T-helper 22 cell (primary cell): Measurements from ENCODE around the gene POLD1.

Source experiments
- DNase-seq: peaks from one replicate; pipeline ENCODE4 v3.0.0-alpha.2; 2020; ENCODE audit warnings: low read depth

Gene POLD1

GRCh38 chr19:50418176-50419021 lies 34.3 kb downstream of the POLD1 start, which contains the start of gene SPIB:
TSS of gene SPIB (plus strand) at chr19:50418938. CDS start at chr19:50418963, 25 bp downstream.
- no peak for DNase-seq

GRCh38 chr19:50419022-50419579 lies 35.0 kb downstream of the POLD1 start:
- DNase-seq: no peak

DNA sequence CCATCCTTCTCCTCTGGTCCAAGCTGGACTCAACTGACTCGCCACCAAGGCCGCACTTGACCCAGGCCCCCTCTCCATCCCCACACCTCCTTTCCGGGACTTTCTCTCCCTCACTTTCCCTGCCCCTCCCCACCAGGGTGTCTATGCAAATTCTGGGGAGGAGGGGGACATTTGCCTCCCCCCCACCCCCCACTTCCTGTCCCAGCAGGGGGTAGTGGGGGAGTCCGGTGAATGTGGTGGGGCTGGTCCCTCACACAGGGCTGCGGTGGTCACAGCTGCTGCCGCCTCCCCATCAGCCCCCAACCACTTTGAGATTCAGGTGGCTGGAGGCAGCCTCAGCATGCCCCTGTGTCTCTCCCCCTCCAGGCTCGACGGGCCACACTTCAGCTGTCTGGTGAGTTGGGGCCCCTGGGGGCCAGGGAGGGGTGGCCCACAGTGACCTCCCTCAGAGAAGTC lies 35.5 kb downstream of the POLD1 start:
- DNase-seq: no peak

- no peak for DNase-seq
Measured at GRCh38 chr19:50420127-50420526, 36.0 kb downstream of the POLD1 start.

GRCh38 chr19:50420808-50421207 lies 36.7 kb downstream of the POLD1 start:
- no peak for DNase-seq

DNA sequence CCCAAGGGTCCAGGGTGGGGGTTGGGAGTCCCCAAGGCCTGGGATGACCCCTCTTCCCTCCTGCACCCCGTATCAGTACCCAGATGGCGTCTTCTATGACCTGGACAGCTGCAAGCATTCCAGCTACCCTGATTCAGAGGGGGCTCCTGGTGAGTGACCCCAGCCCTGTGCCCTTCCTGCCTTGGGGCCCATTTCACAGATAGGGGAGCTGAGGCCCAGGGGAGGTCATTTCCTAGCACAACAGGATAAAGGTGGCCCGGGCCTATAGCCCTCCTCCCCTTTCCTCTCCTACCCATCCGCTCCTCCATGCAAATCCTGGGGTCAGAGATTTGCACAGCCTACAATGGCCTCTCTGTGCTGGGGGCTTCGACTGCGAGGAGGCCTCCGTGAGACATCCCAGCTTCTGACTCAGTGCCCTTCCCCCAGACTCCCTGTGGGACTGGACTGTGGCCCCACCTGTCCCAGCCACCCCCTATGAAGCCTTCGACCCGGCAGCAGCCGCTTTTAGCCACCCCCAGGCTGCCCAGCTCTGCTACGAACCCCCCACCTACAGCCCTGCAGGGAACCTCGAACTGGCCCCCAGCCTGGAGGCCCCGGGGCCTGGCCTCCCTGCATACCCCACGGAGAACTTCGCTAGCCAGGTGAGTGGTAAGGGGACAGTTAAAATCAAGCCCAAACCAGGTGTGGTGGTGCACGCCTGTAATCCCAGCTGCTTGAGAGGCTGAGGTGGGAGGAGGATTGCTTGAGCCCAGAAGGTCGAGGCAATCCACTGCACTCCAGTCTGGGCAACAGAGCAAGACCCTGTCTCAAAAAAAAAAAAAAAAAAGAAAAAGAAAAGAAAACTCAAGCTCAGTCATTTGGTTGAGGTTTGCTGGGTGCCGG lies 38.5 kb downstream of the POLD1 start:
- DNase-seq: no peak

- DNase-seq: no peak
Measured at GRCh38 chr19:50423279-50424113, 39.3 kb downstream of the POLD1 start.

- DNase-seq: no peak
Measured at GRCh38 chr19:50425581-50425980, 41.4 kb downstream of the POLD1 start.

GRCh38 chr19:50427318-50427925 lies 43.3 kb downstream of the POLD1 start:
- DNase-seq: no peak

- DNase-seq: no peak
Measured at GRCh38 chr19:50427997-50428425, 43.9 kb downstream of the POLD1 start.

DNA sequence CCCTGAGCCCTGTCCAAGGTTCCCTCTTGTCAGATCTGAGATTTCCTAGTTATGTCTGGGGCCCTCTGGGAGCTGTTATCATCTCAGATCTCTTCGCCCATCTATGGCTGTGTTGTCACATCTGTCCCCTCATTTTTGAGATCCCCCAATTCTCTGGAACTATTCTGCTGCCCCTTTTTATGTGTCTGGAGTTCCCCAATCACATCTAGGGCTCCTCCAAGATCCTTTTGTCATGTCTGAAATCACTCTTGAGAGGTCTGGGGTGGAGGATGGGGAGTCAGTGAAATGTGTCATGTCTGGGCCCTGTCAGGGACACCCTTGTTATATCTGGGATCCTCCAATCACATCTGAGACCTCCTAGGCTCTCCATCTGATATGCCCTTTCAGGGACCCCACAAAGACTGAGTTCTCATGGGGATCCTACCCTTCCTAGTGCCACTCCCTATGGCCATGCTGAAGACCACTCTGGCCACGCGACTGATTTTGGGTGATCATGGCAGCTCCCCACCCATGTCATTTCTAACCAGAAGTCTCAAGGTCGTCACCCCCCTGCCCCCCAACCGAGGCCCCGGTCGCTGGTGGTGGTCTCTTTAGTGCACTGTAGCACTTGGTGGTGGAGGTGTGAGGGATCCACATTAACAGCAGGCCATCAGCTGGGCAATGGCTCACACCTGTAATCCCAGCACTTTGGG lies 44.8 kb downstream of the POLD1 start:
- no peak for DNase-seq

DNA sequence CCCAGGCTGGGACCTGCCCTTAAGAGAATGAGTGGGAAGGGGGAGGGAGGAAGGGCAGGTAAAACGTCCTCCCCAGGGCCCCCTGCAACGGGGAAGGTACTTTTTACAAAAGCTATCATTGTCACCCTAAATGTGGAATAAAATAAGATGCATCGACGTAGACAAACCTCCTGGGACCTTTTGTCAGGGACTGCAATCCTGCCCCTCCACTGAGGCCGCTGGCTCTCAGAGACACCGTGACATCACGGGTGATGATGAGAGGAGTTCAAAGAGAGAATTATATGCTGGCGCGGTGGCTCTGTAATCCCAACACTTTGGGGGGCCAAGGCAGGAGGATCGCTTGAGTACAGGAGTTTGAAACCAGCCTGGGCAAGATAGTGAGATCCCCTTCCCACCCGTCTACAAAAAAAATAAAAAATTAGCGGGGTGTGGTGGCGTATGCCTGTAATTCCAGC lies 46.8 kb downstream of the POLD1 start:
- DNase-seq: no peak

GRCh38 chr19:50431343-50432220 lies 47.4 kb downstream of the POLD1 start:
- DNase-seq: peak; percentile 64

DNA sequence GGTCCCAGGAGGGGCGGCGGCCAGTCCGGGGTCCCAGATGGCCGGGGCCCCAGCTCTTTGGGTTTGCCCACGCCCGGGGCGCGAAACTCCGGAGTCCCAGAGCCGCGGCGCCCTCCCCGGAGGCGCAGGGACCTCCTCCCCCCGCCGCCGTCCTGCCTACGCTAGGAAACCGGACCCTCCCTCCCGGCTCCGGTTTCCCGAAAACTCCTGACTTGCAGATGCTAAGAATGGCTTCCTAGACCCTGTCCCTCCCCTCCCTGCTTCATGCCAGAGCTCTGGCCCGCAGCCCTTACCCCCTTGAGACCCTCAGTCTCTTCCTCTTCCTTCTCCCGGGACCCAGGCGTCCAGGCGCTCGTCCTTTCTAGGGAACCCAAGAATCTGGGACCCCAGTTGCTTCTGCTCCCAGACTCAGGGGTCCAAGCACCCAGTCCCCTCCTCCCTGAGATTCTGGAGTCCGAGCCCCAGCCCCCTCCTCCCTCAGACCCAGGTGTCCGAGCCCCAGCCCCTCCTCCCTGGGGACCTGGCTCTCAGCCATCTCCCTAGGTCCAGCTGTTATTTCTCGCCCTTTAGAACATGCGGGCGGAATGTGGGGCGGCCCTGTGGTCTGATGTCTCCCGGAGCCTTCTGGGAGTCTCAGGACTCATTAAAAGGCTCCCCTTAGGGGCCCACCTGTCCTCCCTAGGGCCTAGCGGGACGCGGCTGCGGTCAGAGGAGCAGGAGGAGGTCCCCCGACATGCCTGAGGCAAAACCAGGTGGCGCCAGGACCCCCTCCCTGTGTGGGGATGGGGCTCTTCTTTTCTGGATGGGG lies 48.3 kb downstream of the POLD1 start, which contains the start of gene MYBPC2:
MYBPC2 (plus strand) TSS at position 672 of the 808 bp plus-strand sequence; CDS start at position 734, 62 bp downstream.
- no peak for DNase-seq

DNA sequence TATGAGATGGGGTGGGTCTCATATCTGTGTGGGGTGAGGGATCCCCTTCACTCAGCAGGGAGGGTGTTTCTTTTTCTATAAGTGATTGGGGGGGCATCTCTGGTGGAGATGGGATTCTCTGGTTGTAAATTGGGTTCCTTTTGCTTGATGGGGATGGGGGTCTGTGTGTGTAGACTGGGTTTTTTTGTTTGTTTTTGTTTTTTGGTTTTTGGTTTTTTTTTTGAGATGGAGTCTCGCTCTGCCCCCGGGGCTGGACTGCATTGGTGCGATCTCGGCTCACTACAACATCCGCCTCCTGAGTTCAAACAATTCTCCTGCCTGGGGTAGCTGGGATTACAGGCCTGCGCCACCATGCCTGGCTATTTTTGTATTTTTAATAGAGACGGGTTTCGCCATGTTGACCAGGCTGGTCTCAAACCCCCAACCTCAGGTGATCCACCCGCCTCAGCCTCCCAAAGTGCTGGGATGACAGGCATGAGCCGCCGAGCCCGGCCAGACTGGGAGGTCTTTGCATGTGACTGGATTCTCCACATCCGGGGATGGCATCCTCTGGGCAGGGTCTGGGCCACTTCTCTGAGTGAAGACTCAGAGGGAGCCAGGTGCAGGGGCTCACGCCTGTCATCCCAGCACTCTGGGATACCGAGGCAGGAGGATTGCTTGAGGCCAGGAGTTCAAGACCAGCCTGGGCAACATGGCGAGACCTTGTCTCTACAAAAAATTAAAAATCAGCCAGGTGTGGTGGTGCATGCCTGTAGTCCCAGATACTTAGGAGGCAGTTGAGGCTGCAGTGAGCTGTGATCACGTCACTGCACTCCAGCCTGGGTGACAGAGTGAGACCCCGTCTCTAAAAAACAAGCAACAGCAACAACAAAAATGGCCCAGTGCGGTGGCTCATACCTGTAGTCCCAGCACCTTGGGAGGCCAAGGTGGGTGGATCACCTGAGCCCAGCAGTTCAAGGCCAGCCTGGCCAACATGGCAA lies 49.3 kb downstream of the POLD1 start:
- DNase-seq: no peak

- no peak for DNase-seq
Measured at GRCh38 chr19:50434525-50434924, 50.4 kb downstream of the POLD1 start.

DNA sequence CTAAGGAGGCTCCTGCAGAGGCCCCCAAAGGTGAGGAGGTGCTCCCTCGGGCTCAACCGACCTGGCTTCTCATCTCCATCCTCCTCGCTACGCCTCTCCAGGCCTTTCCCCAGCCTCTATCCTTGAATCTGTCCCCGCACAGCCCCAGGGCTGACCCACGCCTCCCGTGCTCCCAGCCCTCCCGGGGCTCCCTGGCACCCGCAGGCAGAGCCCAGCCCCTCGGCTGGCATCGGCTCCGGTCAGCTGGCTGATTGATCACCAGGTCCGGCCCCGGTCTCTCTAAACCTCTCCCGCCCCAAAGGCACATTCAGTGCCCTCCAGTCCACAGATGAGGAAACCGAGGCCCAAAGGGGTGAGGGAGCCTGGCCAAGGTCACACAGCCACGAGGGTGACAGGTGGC lies 51.1 kb downstream of the POLD1 start:
- no peak for DNase-seq
